ENCODE results near the gene IL1RAP. TPM values are rescaled to one million over a fixed set of nuclear protein-coding genes. Genes with fewer than 3 reads are reported as not detected.
"Not testable (repeated sequence)": the region's sequence is repeated elsewhere in the genome, so short reads cannot be mapped to it uniquely, and the experiment has no call there.

Gene IL1RAP
- 10 to 100 TPM; 21.3 to 32.5 TPM for total RNA-seq
- polyA plus RNA-seq (ENCODE audit: insufficient read length in 6 of 6): 10 to 100 TPM; 20.1 to 23.6 (median 20.5) TPM
- long read RNA-seq, donor 1, full-length matches to known transcripts: 4 of 4 reads
- long read RNA-seq, donor 1, partial matches to known transcripts: 0 of 4 reads
- long read RNA-seq, donor 1, other reads (novel, unspliced or antisense): 0 of 4 reads
- long read RNA-seq, donor 2, full-length matches to known transcripts: 2 of 2 reads
- long read RNA-seq, donor 2, partial matches to known transcripts: 0 of 2 reads
- long read RNA-seq, donor 2, other reads (novel, unspliced or antisense): 0 of 2 reads
- long read RNA-seq, donor 3, full-length matches to known transcripts: 1 of 1 reads
- long read RNA-seq, donor 3, partial matches to known transcripts: 0 of 1 reads
- long read RNA-seq, donor 3, other reads (novel, unspliced or antisense): 0 of 1 reads
- long read RNA-seq, donor 4: 0 reads
- long read RNA-seq, donor 5, full-length matches to known transcripts: 2 of 2 reads
- long read RNA-seq, donor 5, partial matches to known transcripts: 0 of 2 reads
- long read RNA-seq, donor 5, other reads (novel, unspliced or antisense): 0 of 2 reads
- long read RNA-seq, donor 6, full-length matches to known transcripts: 5 of 5 reads
- long read RNA-seq, donor 6, partial matches to known transcripts: 0 of 5 reads
- long read RNA-seq, donor 6, other reads (novel, unspliced or antisense): 0 of 5 reads
- long read RNA-seq, donor 7, full-length matches to known transcripts: 2 of 2 reads
- long read RNA-seq, donor 7, partial matches to known transcripts: 0 of 2 reads
- long read RNA-seq, donor 7, other reads (novel, unspliced or antisense): 0 of 2 reads
- long read RNA-seq, donor 8, full-length matches to known transcripts: 3 of 3 reads
- long read RNA-seq, donor 8, partial matches to known transcripts: 0 of 3 reads
- long read RNA-seq, donor 8, other reads (novel, unspliced or antisense): 0 of 3 reads
- long read RNA-seq, donor 9: 0 reads
- long read RNA-seq, donor 10, partial matches to known transcripts: 2 of 2 reads
- long read RNA-seq, donor 10, other reads (novel, unspliced or antisense): 0 of 2 reads
- long read RNA-seq, donor 11, full-length matches to known transcripts: 6 of 16 reads
- long read RNA-seq, donor 11, partial matches to known transcripts: 10 of 16 reads
- long read RNA-seq, donor 11, other reads (novel, unspliced or antisense): 0 of 16 reads
- long read RNA-seq, donor 12: 0 reads

DNA sequence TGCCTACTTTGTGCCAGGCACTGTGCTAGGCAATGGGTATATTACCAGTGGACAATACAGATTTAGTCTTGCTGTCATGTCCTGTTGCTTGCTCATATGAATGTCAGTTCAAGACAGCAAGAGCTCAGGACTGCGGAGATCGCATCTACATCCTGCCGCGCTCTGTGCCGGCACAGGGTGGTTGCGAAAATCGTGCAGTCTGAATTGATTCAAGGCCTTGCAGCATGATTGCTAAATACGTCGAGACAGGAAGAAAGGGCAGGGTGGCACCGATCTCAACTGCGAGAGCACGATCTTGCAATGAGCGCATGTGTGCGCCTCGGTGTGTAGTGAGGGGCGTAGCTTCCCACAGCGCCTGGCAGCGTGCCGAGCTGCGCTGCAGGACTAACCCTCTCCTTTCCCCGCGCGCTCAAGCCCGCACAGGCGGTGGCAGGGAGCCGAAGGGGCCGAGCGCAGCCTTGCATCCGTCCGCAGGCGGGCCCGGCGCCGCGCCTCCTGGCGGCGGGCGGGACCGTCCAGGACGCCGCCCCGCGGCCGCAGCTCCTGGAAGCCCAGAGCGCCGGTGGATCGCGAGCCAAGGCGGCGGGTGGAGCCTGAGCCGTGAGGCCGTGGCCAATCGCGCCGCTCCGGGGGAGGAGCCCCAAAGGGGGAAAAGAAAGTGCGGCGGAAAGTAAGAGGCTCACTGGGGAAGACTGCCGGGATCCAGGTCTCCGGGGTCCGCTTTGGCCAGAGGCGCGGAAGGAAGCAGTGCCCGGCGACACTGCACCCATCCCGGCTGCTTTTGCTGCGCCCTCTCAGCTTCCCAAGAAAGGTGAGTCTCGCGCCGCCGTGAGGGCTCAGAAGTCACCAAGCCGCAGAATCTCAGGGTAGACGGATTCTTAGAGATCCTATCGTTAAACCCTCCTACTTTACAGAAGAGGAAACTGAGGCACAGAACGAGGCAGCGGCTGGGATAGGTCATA, at the start of gene IL1RAP:
Gene IL1RAP, plus strand, starts transcription at position 677 of the 962 bp plus-strand sequence. CDS start 50,205 bp downstream, outside the sequence.
- H3K4me1 ChIP-seq: peaks cover 0 to 37% of the 10 kb centered on the region in 2 donors
- ATAC-seq (peak; percentile 98), DNase-seq (peak; percentile 89 to 99 (median 94))
- no peaks in the 10 kb centered on the region for H3K9me3 ChIP-seq
- H3K27me3 ChIP-seq: no peaks in the 10 kb centered on the region
- peak within 1 kb of the TSS; percentile 78 to 87 for H3K4me3 ChIP-seq
- H3K36me3 ChIP-seq: no peaks in the 10 kb centered on the region
- intact Hi-C loops (cut with DNase I): no loop called here
- TF ChIP-seq, protein P1, sequence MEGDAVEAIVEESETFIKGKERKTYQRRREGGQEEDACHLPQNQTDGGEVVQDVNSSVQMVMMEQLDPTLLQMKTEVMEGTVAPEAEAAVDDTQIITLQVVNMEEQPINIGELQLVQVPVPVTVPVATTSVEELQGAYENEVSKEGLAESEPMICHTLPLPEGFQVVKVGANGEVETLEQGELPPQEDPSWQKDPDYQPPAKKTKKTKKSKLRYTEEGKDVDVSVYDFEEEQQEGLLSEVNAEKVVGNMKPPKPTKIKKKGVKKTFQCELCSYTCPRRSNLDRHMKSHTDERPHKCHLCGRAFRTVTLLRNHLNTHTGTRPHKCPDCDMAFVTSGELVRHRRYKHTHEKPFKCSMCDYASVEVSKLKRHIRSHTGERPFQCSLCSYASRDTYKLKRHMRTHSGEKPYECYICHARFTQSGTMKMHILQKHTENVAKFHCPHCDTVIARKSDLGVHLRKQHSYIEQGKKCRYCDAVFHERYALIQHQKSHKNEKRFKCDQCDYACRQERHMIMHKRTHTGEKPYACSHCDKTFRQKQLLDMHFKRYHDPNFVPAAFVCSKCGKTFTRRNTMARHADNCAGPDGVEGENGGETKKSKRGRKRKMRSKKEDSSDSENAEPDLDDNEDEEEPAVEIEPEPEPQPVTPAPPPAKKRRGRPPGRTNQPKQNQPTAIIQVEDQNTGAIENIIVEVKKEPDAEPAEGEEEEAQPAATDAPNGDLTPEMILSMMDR (IDR thresholded peaks at IDR 0.05): peak; percentile 63 to 88
- peak within 1 kb of the TSS; percentile 87 to 95 for H3K27ac ChIP-seq

DNA sequence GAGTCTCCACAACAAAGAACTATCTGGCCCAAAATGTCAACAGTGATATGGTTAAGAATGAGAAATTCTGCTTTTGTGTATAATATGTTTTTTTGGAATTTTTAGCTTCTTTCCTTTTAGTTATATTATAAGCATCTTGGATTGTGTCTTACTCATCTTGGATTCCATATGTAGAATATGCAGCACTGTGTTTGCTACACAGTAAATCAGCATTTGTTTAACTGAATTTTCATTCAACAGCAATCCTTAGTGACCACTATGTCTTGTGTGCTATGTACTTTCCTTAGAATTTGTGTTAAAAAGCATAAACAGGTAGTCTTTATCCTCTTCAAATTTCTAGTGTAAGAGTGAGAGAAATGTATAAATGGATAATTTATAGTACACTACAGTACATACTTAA, 46.0 kb upstream of the IL1RAP start:
- Histone ChIP-seq H3K9me3 (peaks cover 0 to 11% of the 10 kb centered on the region in 2 donors), H3K36me3 (no peaks in the 10 kb centered on the region), H3K4me1 (no peaks in the 10 kb centered on the region), H3K27ac (no peak overlapping the region), H3K27me3 (no peaks in the 10 kb centered on the region), H3K4me3 (no peak overlapping the region)
- TF ChIP-seq, protein P1 (IDR thresholded peaks at IDR 0.05): no peak
- intact Hi-C loops (cut with DNase I): no loop called here
- ATAC-seq (no peak), DNase-seq (no peak)

DNA sequence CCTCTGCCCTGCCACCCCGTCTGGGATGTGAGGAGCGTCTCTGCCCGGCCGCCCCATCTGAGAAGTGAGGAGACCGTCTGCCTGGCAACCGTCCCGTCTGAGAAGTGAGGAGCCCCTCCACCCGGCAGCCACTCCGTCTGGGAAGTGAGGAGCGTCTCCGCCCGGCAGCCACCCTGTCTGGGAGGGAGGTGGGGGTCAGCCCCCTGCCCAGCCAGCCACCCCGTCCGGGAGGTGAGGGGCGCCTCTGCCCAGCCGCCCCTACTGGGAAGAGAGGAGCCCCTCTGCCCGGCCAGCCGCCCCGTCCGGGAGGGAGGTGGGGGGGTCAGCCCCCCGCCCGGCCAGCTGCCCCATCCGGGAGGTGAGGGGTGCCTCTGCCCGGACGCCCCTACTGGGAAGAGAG, 40.6 kb upstream of the IL1RAP start:
- H3K4me1 ChIP-seq; H3K27me3 ChIP-seq; intact Hi-C loops (cut with DNase I); H3K4me3 ChIP-seq; ATAC-seq; H3K36me3 ChIP-seq; H3K27ac ChIP-seq: not testable (repeated sequence)
- DNase-seq: peak in 1 of 4 donors; percentile 33
- H3K9me3 ChIP-seq: peaks cover 0 to 11% of the 10 kb centered on the region in 2 donors

- no peaks in the 10 kb centered on the region for H3K36me3 ChIP-seq
- TF ChIP-seq, protein P1 (IDR thresholded peaks at IDR 0.05): no peak
These were observed 32.1 kb upstream of the IL1RAP start for GRCh38 chr3:190481779-190482178.

More at GRCh38 chr3:190481779-190482178, 32.1 kb upstream of the IL1RAP start:
- Histone ChIP-seq H3K4me3 (no peak overlapping the region), H3K4me1 (no peaks in the 10 kb centered on the region), H3K27ac (no peak overlapping the region), H3K27me3 (peaks cover 0 to 4% of the 10 kb centered on the region in 2 donors), H3K9me3 (no peaks in the 10 kb centered on the region)
- ATAC-seq (no peak), DNase-seq (no peak)
- intact Hi-C loops (cut with DNase I): no loop called here

Measured in left lung (tissue), 14 donors.